ENCODE results near the gene LDB1.

GRCh38 chr10:102133373-102134195 lies 13.4 kb upstream of the LDB1 start:
- peak; percentile 26; the same call in 1 of the 2 replicates for TF ChIP-seq TAF1 (IDR thresholded peaks at IDR 0.05; ENCODE audit: borderline replicate concordance, insufficient read depth, low read length)
- TF ChIP-seq POLR2AphosphoS5 (IDR thresholded peaks at IDR 0.05; ENCODE audit: low read depth, low read length): no peak; the same call in 1 of the 2 replicates
- peak; percentile 82; the same call in 1 of the 2 replicates for TF ChIP-seq SIN3A (IDR thresholded peaks at IDR 0.05; ENCODE audit: borderline replicate concordance, insufficient read depth, low read length)
